Calu3 (cell line): ENCODE data around the gene MAP6. TPM values are rescaled to one million over a fixed set of nuclear protein-coding genes. Genes with fewer than 3 reads are reported as not detected.

ENCODE experiments used
- BruUV-seq: library from RNA; stranded (reverse); fragments of 400-500 nt; replicated peaks from 2 replicates; lab custom pipeline; 2021; lab: Mats Ljungman, UMichigan
- CTCF ChIA-PET: fragments of 300-600 bp; sonication (Branson Sonifier 250); formaldehyde crosslinking; loops from one replicate; lab custom pipeline; 2022; ENCODE audit warnings: antibody characterized with exemption; lab: Charles Lee
- DNase-seq: peaks from one replicate; pipeline ENCODE4 v3.0.0; 2022
- H3K27ac Mint-ChIP-seq: one replicate; pipeline ENCODE4 v1.8.0; 2022; ENCODE audit warnings: mixed read lengths; ENCODE audit not compliant: unreplicated experiment
- H3K27me3 Mint-ChIP-seq: one replicate; pipeline ENCODE4 v1.8.0; 2022; ENCODE audit warnings: mixed read lengths; ENCODE audit not compliant: unreplicated experiment
- H3K36me3 Mint-ChIP-seq: one replicate; pipeline ENCODE4 v1.8.0; 2022; ENCODE audit warnings: mild to moderate bottlenecking, moderate library complexity, mixed read lengths; ENCODE audit not compliant: insufficient read depth, unreplicated experiment
- H3K4me1 Mint-ChIP-seq: one replicate; pipeline ENCODE4 v1.8.0; 2022; ENCODE audit warnings: mild to moderate bottlenecking, low read depth, mixed read lengths; ENCODE audit not compliant: unreplicated experiment
- H3K4me3 Mint-ChIP-seq: one replicate; pipeline ENCODE4 v1.8.0; 2022; ENCODE audit warnings: mild to moderate bottlenecking, low read depth, moderate library complexity, mixed read lengths; ENCODE audit not compliant: unreplicated experiment
- H3K9me3 Mint-ChIP-seq: one replicate; pipeline ENCODE4 v1.8.0; 2022; ENCODE audit warnings: low read depth, mixed read lengths; ENCODE audit not compliant: unreplicated experiment
- CTCF ChIP-seq: fragments of 200-600 bp; IDR thresholded peaks from one replicate; pipeline ENCODE4 v1.8.0; 2022; ENCODE audit warnings: antibody characterized with exemption; ENCODE audit not compliant: unreplicated experiment
- intact Hi-C: fragments of 100-400 bp; cut with micrococcal nuclease; formaldehyde crosslinking; loops from one replicate; pipeline ENCODE4 v1.10.0; 2022; ENCODE audit not compliant: unreplicated experiment
- total RNA-seq: library from RNA; stranded (reverse); gene quantifications from 2 replicates; pipeline ENCODE4 v1.2.3, GENCODE V29; 2022

The MAP6 gene
- total RNA-seq, 1 experiment from 2014 or later = not detected

DNA sequence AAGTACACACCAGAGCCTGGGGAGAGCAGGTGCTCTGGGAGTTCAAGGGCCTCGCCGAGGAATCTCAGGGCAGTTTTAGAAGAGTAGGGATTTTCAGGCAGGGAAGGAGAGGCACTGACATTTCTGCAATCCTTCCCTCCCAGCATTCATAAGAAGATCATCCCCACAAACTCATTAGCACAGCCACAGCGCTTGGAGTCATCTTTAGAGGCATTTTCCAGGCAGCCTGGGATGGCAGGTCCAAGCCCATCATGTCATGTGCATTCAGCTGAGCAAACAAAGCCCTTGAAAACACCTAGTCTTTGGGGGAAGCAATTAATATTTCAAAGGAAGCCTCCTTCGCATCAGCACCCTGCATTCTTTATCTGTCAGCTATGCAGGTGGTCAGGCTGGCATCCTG, 43.8 kb downstream of the MAP6 start:
- no peak for TF ChIP-seq CTCF
- no peaks in the 10 kb centered on the region for H3K9me3 Mint-ChIP-seq
- intact Hi-C loops = no loop called here
- DNase-seq = no peak
- CTCF ChIA-PET = interaction anchor here (0.5 kb wide), 1 partner anchor 258 kb away, joined by 3 read pairs; no protein-coding TSS in a partner anchor
- no peaks in the 10 kb centered on the region for H3K36me3 Mint-ChIP-seq
- BruUV-seq = no TSS peak
- no peaks in the 10 kb centered on the region for H3K4me1 Mint-ChIP-seq
- H3K4me3 Mint-ChIP-seq = no peak overlapping the region
- H3K27ac Mint-ChIP-seq = no peak overlapping the region
- H3K27me3 Mint-ChIP-seq = peaks cover 20% of the 10 kb centered on the region

- H3K27me3 Mint-ChIP-seq = peaks cover 64% of the 10 kb centered on the region
- no peak overlapping the region for H3K27ac Mint-ChIP-seq
- no TSS peak for BruUV-seq
- H3K4me3 Mint-ChIP-seq = no peak overlapping the region
- CTCF ChIA-PET = no interaction called here
- no peak for DNase-seq
- H3K36me3 Mint-ChIP-seq = no peaks in the 10 kb centered on the region
- intact Hi-C loops = no loop called here
- H3K9me3 Mint-ChIP-seq = no peaks in the 10 kb centered on the region
- no peak for TF ChIP-seq CTCF
- H3K4me1 Mint-ChIP-seq = no peaks in the 10 kb centered on the region
Observed at GRCh38 chr11:75616281-75616680, 52.6 kb downstream of the MAP6 start.

- H3K27ac Mint-ChIP-seq = no peak overlapping the region
- CTCF ChIA-PET = no interaction called here
- intact Hi-C loops = no loop called here
Observed at GRCh38 chr11:75615751-75616150, 53.1 kb downstream of the MAP6 start.

GRCh38 chr11:75611823-75612222, 57.0 kb downstream of the MAP6 start:
- no peak for DNase-seq
- CTCF ChIA-PET = interaction anchor here (1.2 kb wide), 1 partner anchor 9 kb away, joined by 3 read pairs; no protein-coding TSS in a partner anchor
- no peak overlapping the region for H3K4me3 Mint-ChIP-seq
- BruUV-seq = no TSS peak
- TF ChIP-seq CTCF = no peak
- no peaks in the 10 kb centered on the region for H3K9me3 Mint-ChIP-seq
- no peak overlapping the region for H3K27ac Mint-ChIP-seq
- intact Hi-C loops = no loop called here
- H3K27me3 Mint-ChIP-seq = peaks cover 88% of the 10 kb centered on the region
- no peaks in the 10 kb centered on the region for H3K36me3 Mint-ChIP-seq
- no peaks in the 10 kb centered on the region for H3K4me1 Mint-ChIP-seq

More at GRCh38 chr11:75615751-75616150, 53.1 kb downstream of the MAP6 start:
- no peak overlapping the region for H3K4me3 Mint-ChIP-seq
- TF ChIP-seq CTCF = no peak
- no peaks in the 10 kb centered on the region for H3K9me3 Mint-ChIP-seq
- BruUV-seq = no TSS peak
- no peak for DNase-seq
- H3K4me1 Mint-ChIP-seq = no peaks in the 10 kb centered on the region
- peaks cover 70% of the 10 kb centered on the region for H3K27me3 Mint-ChIP-seq
- no peaks in the 10 kb centered on the region for H3K36me3 Mint-ChIP-seq
